Stimulated activated CD8-positive, alpha-beta memory T cell treated with anti-CD3 and anti-CD28 coated beads, Interleukin-12 subunit alpha, Interleukin-12 subunit beta, amount 100 ng/mL, for 24 hours (primary cell): Measurements from ENCODE around the gene CCDC61.
A peak's percentile ranks its signal among the peaks of the same experiment; 100 is the strongest.

ENCODE experiments used
- DNase-seq: peaks from one replicate; pipeline ENCODE4 v3.0.0-alpha.2; 2020; ENCODE audit errors: extremely low read depth

The CCDC61 gene

DNA sequence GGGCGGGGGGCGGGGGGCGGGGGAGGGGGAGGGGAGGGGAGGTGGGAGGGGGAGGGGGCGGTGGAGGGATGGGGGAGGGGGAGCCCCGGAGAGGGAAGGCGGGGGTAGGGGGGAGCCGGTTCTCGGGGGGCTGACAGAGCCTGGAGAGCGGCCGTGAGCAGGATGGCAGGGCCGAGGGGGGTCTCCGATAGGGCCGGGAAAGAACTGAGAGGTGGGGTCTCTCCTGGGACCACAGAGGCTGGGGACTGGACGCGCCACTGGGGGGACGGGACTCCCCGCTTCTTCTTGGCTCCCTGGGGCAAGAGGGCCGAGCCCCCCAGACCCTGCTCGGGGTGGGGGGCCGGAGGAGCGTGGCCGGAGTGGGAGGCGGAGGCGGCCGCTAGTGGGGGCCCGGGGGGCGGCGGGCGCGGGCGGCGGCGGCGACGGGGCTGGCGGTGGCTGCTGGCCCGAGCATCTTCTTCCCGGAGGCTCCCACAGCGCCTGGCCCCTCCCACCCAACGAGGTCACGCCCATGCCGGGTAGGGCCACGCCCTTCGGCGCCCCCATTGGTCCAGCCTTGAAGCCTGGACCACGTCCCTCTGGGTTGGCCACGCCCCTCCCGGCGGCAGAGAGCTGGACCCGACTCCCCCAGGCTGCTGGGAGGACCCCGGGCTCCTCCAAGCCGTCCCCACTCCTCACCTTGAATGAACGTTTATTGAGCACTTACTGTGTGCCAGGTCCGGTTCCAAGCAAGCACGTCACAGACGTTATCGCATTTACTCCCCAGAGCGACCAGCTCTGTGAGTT, 21.5 kb upstream of the CCDC61 start, which contains the start of gene NOVA2:
TSS of gene NOVA2 (minus strand) at position 313 of the 786 bp plus-strand sequence. CDS start 514 bp downstream, outside the sequence.
- DNase-seq, result no peak

GRCh38 chr19:45975306-45976070, 19.8 kb upstream of the CCDC61 start:
- no peak for DNase-seq

GRCh38 chr19:45976178-45976577, 19.1 kb upstream of the CCDC61 start:
- DNase-seq, result no peak

GRCh38 chr19:45978156-45978555, 17.1 kb upstream of the CCDC61 start:
- no peak for DNase-seq

GRCh38 chr19:45981350-45981749, 13.9 kb upstream of the CCDC61 start:
- DNase-seq, result no peak

GRCh38 chr19:45985321-45985720, 9.9 kb upstream of the CCDC61 start:
- no peak for DNase-seq

DNA sequence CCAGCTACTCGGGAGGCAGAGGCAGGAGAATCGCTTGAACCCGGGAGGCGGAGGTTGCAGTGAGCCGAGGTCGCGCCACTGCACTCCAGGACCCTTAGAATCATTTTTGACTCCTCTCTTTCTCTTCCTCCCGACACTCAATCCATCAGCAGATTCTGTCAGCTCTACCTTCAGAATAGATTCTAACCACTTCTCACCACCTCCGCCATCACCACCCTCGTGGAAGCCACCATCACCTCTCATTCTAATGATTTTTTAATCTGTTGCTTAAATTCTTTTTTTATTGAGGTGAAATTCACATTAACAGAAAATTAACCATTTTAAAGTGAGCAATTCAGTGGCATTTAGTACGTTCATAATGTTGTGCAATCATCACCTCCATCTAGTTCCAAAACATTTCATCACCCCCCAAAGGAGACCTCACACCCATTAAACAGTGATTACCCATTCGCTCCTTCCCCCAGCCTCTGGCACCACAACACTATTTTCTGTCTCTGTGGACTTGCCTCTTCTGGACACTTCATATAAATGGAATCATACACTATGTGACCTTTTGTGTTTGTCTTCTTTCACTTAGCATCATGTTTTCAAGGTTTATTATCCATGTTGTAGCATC, 5.0 kb upstream of the CCDC61 start:
- DNase-seq, result no peak

GRCh38 chr19:45994456-45994997, 740 bp upstream of the CCDC61 start:
- no peak for DNase-seq

GRCh38 chr19:45995715-45996385, 583 bp downstream of the CCDC61 start:
- DNase-seq, result no peak

- DNase-seq, result no peak
These were observed 1.7 kb downstream of the CCDC61 start for GRCh38 chr19:45996933-45997332.

DNA sequence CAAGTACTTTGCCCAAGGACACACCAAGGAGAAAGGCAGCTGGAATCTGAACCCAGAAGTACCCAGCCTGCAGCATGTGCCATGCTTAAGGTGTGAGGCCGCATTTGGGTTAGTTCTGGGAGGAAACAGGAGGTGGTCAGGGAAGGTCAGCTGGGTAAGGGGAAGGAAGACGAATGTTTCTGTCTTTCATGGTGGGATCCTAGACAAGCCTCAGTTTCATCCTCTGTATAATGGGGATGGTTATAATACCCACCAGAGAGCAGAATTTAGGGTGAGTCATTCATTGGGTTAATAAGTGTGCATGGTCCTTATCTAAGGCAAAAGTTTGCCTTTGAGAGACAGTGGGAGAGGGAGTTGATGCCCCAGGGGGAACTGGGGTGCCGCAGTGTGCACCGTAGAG, 3.6 kb downstream of the CCDC61 start:
- DNase-seq, result no peak

- no peak for DNase-seq
These were observed 4.4 kb downstream of the CCDC61 start for GRCh38 chr19:45999653-46000121.

GRCh38 chr19:46000491-46001246, 5.4 kb downstream of the CCDC61 start:
- DNase-seq, result peak; percentile 30

GRCh38 chr19:46002678-46003275, 7.5 kb downstream of the CCDC61 start:
- DNase-seq, result no peak

- no peak for DNase-seq
These were observed 11.1 kb downstream of the CCDC61 start for GRCh38 chr19:46006411-46006810.

- no peak for DNase-seq
These were observed 14.6 kb downstream of the CCDC61 start for GRCh38 chr19:46009530-46010510.

DNA sequence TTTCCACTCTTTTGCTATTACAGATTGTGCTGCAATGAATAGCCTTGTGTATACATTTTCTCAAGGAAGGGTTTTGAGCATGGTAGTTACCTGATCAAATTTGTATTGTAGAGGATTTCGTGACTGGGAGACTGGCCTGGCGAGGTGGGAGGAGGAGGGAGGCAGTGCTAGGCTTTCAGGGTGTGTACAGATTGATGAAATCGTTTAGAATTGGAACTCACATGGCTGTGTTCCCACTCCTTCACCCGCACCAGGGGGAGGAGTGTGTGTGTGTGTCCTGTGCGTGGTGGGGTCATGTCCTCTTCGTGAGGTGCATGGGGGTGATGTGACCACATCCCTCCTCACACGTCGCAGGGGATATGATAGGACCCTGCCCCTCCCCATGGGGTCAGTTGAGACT, 19.3 kb downstream of the CCDC61 start:
- DNase-seq, result no peak

DNA sequence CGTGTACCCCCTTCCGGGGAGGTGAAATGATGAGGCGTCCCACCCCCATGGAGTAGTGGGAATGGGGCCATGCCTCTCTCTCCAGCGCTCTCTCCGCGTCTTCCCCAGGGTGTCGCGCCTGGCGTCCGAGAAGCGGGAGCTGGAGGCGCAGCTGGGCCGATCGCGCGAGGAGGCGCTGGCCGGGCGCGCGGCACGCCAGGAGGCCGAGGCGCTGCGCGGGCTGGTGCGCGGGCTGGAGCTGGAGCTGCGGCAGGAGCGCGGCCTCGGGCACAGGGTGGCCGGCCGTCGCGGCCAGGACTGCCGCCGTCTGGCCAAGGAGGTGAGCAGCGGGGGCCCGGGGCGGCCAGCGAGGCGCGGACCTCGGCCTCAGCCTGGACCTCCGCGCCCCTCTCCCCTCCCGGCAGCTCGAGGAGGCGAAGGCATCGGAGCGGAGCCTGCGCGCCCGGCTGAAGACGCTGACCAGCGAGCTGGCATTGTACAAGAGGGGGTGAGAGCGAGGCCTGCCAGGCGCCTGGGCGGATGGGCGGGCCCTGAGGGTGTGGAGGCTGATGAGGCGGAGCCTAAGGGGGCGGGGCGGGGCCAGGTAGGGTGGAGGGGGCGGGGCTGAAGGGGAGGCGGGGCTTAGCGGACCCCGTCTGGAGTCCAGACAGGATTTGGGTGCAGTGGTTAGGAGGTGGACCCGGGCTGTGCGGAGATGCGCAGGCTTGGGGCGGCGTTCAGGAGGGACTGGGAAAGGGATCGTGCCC, 19.8 kb downstream of the CCDC61 start:
- no peak for DNase-seq
